Measurements from ENCODE around the gene SCARF1. TPM values are rescaled to one million over a fixed set of nuclear protein-coding genes. Genes with fewer than 3 reads are reported as not detected.

SCARF1 gene
- total and polyA plus RNA-seq, 8 donors = 2.0 to 8.6 (median 3.5) TPM

GRCh38 chr17:1607971-1608320 lies 37.6 kb downstream of the SCARF1 start:
- 89 to 91% methylated on average over 5 of the region's 5 CpGs for WGBS, 2 donors
- no peaks in the 10 kb centered on the region for H3K9me3 ChIP-seq
- ATAC-seq (no peak), DNase-seq (no peak), FAIRE-seq (no peak)
- no peaks in the 10 kb centered on the region for H3K27me3 ChIP-seq
- H3K4me3 ChIP-seq = no peak overlapping the region
- H3K4me1 ChIP-seq = no peaks in the 10 kb centered on the region
- peak overlapping the region in 1 of 4 donors; percentile 37 for H3K27ac ChIP-seq
- intact Hi-C loops (cut with DNase I) = no loop called here
- no peaks in the 10 kb centered on the region for H3K36me3 ChIP-seq
- TF ChIP-seq CTCF (IDR thresholded peaks at IDR 0.05) = no peak

DNA sequence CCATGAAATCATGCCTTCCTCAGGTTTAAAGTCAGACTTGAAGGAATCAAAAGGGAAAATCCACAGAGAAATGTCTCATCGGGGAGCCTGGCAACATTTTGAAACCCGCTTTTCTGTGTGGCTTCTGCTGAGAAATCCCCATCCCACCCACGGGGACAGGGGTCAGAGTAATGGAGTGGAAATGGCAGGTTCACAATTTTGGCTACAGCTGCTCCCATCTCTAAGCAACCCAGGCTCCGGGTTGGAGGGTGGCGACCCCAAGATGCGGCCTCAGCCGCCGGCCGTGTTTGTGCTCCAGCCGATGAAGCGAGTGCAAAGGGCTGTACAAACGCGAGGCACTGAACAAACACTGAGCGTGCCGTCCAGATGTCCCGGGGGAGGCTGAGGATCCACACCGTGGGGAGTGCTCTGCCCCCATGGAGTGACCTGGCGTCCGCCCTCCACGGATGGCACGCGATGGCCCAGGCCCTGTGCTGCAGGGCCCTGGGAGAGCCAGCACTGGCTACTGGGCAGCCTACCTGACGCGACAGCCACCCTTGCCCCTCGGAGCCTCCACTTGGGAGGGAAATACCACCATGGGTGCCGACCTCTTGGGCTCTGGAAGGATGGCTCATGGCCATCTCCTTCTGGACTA lies 39.1 kb downstream of the SCARF1 start:
- FAIRE-seq (no peak), DNase-seq (peak in 1 of 6 donors; percentile 20), ATAC-seq (peak in 3 of 4 donors; percentile 15 to 78 (median 67))
- intact Hi-C loops (cut with DNase I) = no loop called here
- no peaks in the 10 kb centered on the region for H3K4me1 ChIP-seq
- no peak overlapping the region for H3K4me3 ChIP-seq
- H3K9me3 ChIP-seq = no peaks in the 10 kb centered on the region
- no peaks in the 10 kb centered on the region for H3K36me3 ChIP-seq
- no peaks in the 10 kb centered on the region for H3K27me3 ChIP-seq
- peak overlapping the region in 3 of 4 donors; percentile 22 to 47 (median 36) for H3K27ac ChIP-seq
- WGBS, 2 donors = 84 to 85% methylated on average over 26 of the region's 26 CpGs
- no peak for TF ChIP-seq CTCF (IDR thresholded peaks at IDR 0.05)

GRCh38 chr17:1605681-1606351 lies 39.7 kb downstream of the SCARF1 start:
- H3K4me3 ChIP-seq = no peak overlapping the region
- H3K36me3 ChIP-seq = no peaks in the 10 kb centered on the region
- H3K27me3 ChIP-seq = no peaks in the 10 kb centered on the region
- DNase-seq (no peak), FAIRE-seq (no peak), ATAC-seq (peak in 2 of 4 donors; percentile 33 to 46)
- no peaks in the 10 kb centered on the region for H3K9me3 ChIP-seq
- intact Hi-C loops (cut with DNase I) = no loop called here
- H3K27ac ChIP-seq = peak overlapping the region in 1 of 4 donors; percentile 8
- no peaks in the 10 kb centered on the region for H3K4me1 ChIP-seq
- no peak for TF ChIP-seq CTCF (IDR thresholded peaks at IDR 0.05)
- WGBS, 2 donors = 83 to 91% methylated on average over 19 of the region's 19 CpGs

DNA sequence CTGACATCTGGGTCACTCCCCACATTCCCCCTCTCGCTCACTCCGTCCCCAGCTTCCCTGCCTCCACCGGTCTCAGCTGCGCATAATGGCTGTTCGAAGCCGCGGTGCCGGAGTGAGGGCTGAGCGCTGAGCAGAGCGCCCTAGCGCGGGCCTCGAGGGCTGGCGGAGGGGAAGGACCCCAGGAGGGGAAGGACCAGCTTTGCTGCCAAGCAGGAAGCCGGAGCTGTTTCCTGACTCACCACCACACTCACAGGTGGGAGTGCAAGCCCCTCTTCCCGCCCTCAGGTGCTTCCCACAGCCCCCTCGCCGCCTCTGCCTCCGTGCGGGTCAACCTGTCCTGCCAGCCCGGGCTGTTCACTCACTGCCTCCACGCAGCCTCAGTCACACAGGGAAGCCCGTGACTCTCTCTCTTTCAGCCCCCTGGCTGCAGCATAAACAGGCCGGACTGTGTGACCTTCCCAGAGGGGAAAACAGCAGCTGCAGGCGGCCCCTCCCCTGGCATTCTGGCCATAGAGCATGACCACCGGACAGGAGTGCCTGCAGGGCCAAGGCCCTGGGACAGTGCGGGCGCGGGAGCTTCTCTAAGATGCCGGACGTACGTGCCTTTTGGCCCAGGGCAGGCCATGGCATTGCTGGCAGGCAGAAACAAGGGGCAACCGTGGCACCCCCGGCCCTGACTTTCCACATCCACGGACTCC lies 40.6 kb downstream of the SCARF1 start:
- H3K36me3 ChIP-seq = no peaks in the 10 kb centered on the region
- H3K4me1 ChIP-seq = no peaks in the 10 kb centered on the region
- no peak for FAIRE-seq
- intact Hi-C loops (cut with DNase I) = no loop called here
- H3K27me3 ChIP-seq = no peaks in the 10 kb centered on the region
- TF ChIP-seq CTCF (IDR thresholded peaks at IDR 0.05) = no peak
- no peak for DNase-seq
- ATAC-seq = no peak
- H3K9me3 ChIP-seq = no peaks in the 10 kb centered on the region
- H3K4me3 ChIP-seq = no peak overlapping the region
- H3K27ac ChIP-seq = no peak overlapping the region
- WGBS, 2 donors = 83 to 84% methylated on average over 35 of the region's 35 CpGs
